ENCODE results near the gene MYLK.

MYLK gene

GRCh38 chr3:123819949-123820348, 64.2 kb downstream of the MYLK start:
- DNase-seq = no peak

GRCh38 chr3:123818921-123819429, 65.2 kb downstream of the MYLK start:
- peak; percentile 86 for DNase-seq

- peak; percentile 42 for DNase-seq
These were observed 65.7 kb downstream of the MYLK start for GRCh38 chr3:123818324-123818920.

GRCh38 chr3:123817413-123817812, 66.7 kb downstream of the MYLK start:
- DNase-seq = no peak

- peak; percentile 74 for DNase-seq
These were observed 67.4 kb downstream of the MYLK start for GRCh38 chr3:123816673-123817207.

GRCh38 chr3:123815981-123816380, 68.2 kb downstream of the MYLK start:
- no peak for DNase-seq

- DNase-seq = no peak
These were observed 70.3 kb downstream of the MYLK start for GRCh38 chr3:123813876-123814275.

- peak; percentile 17 for DNase-seq
These were observed 74.5 kb downstream of the MYLK start for GRCh38 chr3:123809597-123809996.

- DNase-seq = no peak
These were observed 75.3 kb downstream of the MYLK start for GRCh38 chr3:123808812-123809211.

GRCh38 chr3:123807820-123808219, 76.3 kb downstream of the MYLK start:
- DNase-seq = peak; percentile 74

GRCh38 chr3:123805504-123805903, 78.6 kb downstream of the MYLK start:
- no peak for DNase-seq

GRCh38 chr3:123805101-123805500, 79.0 kb downstream of the MYLK start:
- DNase-seq = no peak

GRCh38 chr3:123804676-123805075, 79.5 kb downstream of the MYLK start:
- no peak for DNase-seq

GRCh38 chr3:123803521-123803920, 80.6 kb downstream of the MYLK start:
- no peak for DNase-seq

- no peak for DNase-seq
These were observed 82.0 kb downstream of the MYLK start for GRCh38 chr3:123802007-123802625.

- DNase-seq = no peak
These were observed 82.7 kb downstream of the MYLK start for GRCh38 chr3:123801474-123801873.

- no peak for DNase-seq
These were observed 83.8 kb downstream of the MYLK start for GRCh38 chr3:123800362-123800682.

GRCh38 chr3:123799544-123800361, 84.4 kb downstream of the MYLK start:
- peak; percentile 68 for DNase-seq

GRCh38 chr3:123798550-123798949, 85.6 kb downstream of the MYLK start:
- no peak for DNase-seq

- no peak for DNase-seq
These were observed 88.5 kb downstream of the MYLK start for GRCh38 chr3:123795471-123796251.

- DNase-seq = no peak
These were observed 90.7 kb downstream of the MYLK start for GRCh38 chr3:123793425-123793824.

GRCh38 chr3:123792473-123793201, 91.5 kb downstream of the MYLK start:
- DNase-seq = peak; percentile 12

All from NCI-H226 (cell line).